SK-N-SH (cell line): ENCODE measurements around the gene QSOX2. TPM values are rescaled to one million over a fixed set of nuclear protein-coding genes. Genes with fewer than 3 reads are reported as not detected.

Experiments
- CTCF ChIA-PET: fragments of 300-600, 350-600 bp; formaldehyde crosslinking; extraction: SDS; loops from one replicate; lab custom pipeline; 2021; lab: Yijun Ruan, JAX
- POLR2A ChIA-PET: fragments of 350-600 bp; sonication (Branson Sonifier 250); formaldehyde crosslinking; extraction: SDS; loops from one replicate; lab custom pipeline; 2020; ENCODE audit warnings: antibody characterized with exemption, inconsistent platforms; lab: Yijun Ruan, JAX
- DNase-seq: peaks from one replicate; pipeline ENCODE4 v3.0.0; 2012
- H2AFZ ChIP-seq: fragments of 200-600 bp; sonication (generic); 2 replicates; pipeline ENCODE4 v1.8.1; 2016; ENCODE audit warnings: antibody characterized with exemption, mild to moderate bottlenecking, low read depth
- H3F3A ChIP-seq: fragments of 200-600 bp; sonication (generic); replicated peaks from 2 replicates; pipeline ENCODE3; 2016; ENCODE audit warnings: antibody characterized with exemption, mild to moderate bottlenecking; ENCODE audit not compliant: insufficient read depth
- H3K27ac ChIP-seq, 2 experiments: fragments of 200-500 bp in 1 of 2; fragments of 200-600 bp in 1 of 2; sonication (Bioruptor generic) in 1 of 2; sonication (generic), shearing (Covaris generic) in 1 of 2; 2 replicates each; pipeline versions ENCODE4 v1.5.1 to v1.6.1; 2014 to 2016; ENCODE audit warnings: low read depth in 2 of 2, inconsistent platforms in 1 of 2, low read length in 1 of 2, mild to moderate bottlenecking in 1 of 2, mixed read lengths in 1 of 2
- H3K27me3 ChIP-seq: fragments of 200-600 bp; sonication (generic), shearing (Covaris generic); 2 replicates; pipeline ENCODE4 v1.6.1; 2016; ENCODE audit warnings: mixed run types; ENCODE audit not compliant: insufficient read depth
- H3K36me3 ChIP-seq, 2 experiments: fragments of 200-500 bp in 1 of 2; fragments of 200-600 bp in 1 of 2; sonication (Bioruptor generic) in 1 of 2; sonication (generic) in 1 of 2; replicated peaks in 1 of 2; 2 replicates each; pipeline versions ENCODE3 to v1.5.1; 2014 to 2016; ENCODE audit warnings: low read length in 1 of 2, mild to moderate bottlenecking in 1 of 2; ENCODE audit not compliant: insufficient read depth in 2 of 2, control insufficient read depth in 1 of 2
- H3K4me1 ChIP-seq, 2 experiments: fragments of 200-500 bp in 1 of 2; fragments of 200-600 bp in 1 of 2; sonication (Bioruptor generic) in 1 of 2; sonication (generic), shearing (Covaris generic) in 1 of 2; 2 replicates each; pipeline versions ENCODE4 v1.5.1 to v1.6.1; 2014 to 2016; ENCODE audit warnings: low read depth in 1 of 2, low read length in 1 of 2, mixed run types in 1 of 2; ENCODE audit not compliant: insufficient read depth in 2 of 2, control insufficient read depth in 1 of 2
- H3K4me2 ChIP-seq: fragments of 200-600 bp; sonication (generic), shearing (Covaris generic); 2 replicates; pipeline ENCODE4 v1.6.1; 2017; ENCODE audit warnings: mixed run types
- H3K4me3 ChIP-seq, 2 experiments: fragments of 200-500 bp in 1 of 2; fragments of 200-600 bp in 1 of 2; sonication (Bioruptor generic) in 1 of 2; sonication (generic), shearing (Covaris generic) in 1 of 2; 2 replicates each; pipeline versions ENCODE4 v1.5.1 to v1.8.1; 2014 to 2016; ENCODE audit warnings: low read depth in 2 of 2, inconsistent platforms in 1 of 2, low read length in 1 of 2, mild to moderate bottlenecking in 1 of 2, mixed read lengths in 1 of 2, moderate library complexity in 1 of 2
- H3K79me2 ChIP-seq: fragments of 200-600 bp; sonication (generic); 2 replicates; pipeline ENCODE4 v1.8.1; 2017; ENCODE audit warnings: mild to moderate bottlenecking; ENCODE audit not compliant: insufficient read depth
- H3K9ac ChIP-seq: fragments of 200-600 bp; sonication (generic); 2 replicates; pipeline ENCODE4 v1.6.1; 2017; ENCODE audit warnings: mixed run types
- H3K9me2 ChIP-seq: fragments of 200-600 bp; sonication (generic); 2 replicates; pipeline ENCODE4 v1.6.1; 2017; ENCODE audit warnings: mixed run types
- H3K9me3 ChIP-seq: fragments of 200-600 bp; sonication (generic); 2 replicates; pipeline ENCODE4 v1.6.1; 2017; ENCODE audit warnings: mixed run types, mild to moderate bottlenecking, moderate library complexity
- H4K20me1 ChIP-seq: fragments of 200-600 bp; sonication (generic); 2 replicates; pipeline ENCODE4 v1.6.1; 2017; ENCODE audit warnings: mild to moderate bottlenecking, mixed run types; ENCODE audit not compliant: insufficient read depth
- CHD2 ChIP-seq: fragments of 150-350 bp; IDR thresholded peaks from 2 replicates; pipeline ENCODE4 v1.6.1; 2018; ENCODE audit warnings: low read length; ENCODE audit not compliant: partially characterized antibody
- EZH2phosphoT487 ChIP-seq: fragments of 200-600 bp; sonication (generic); IDR thresholded peaks from 2 replicates; pipeline ENCODE4 v1.6.1; 2017; ENCODE audit warnings: low read depth, mixed run types, mild to moderate bottlenecking, antibody characterized with exemption, moderate library complexity, borderline replicate concordance
- FOXM1 ChIP-seq: IDR thresholded peaks from 2 replicates; pipeline ENCODE4 v1.4.0; 2012; ENCODE audit warnings: low read depth, mild to moderate bottlenecking
- JUND ChIP-seq: IDR thresholded peaks from 2 replicates; pipeline ENCODE4 v1.4.0; 2012
- MXI1 ChIP-seq: IDR thresholded peaks from 2 replicates; pipeline ENCODE4 v1.6.1; 2012; ENCODE audit warnings: mild to moderate bottlenecking, low read depth, low read length, improper control_type of control experiment
- POLR2AphosphoS5 ChIP-seq: IDR thresholded peaks from 2 replicates; pipeline ENCODE4 v1.6.1; 2012; ENCODE audit warnings: low read depth, low read length
- RAD21 ChIP-seq: IDR thresholded peaks from 2 replicates; pipeline ENCODE4 v1.6.1; 2012; ENCODE audit warnings: mild to moderate bottlenecking, low read length
- REST ChIP-seq: IDR thresholded peaks from 2 replicates; pipeline ENCODE4 v1.6.1; 2012; ENCODE audit warnings: mild to moderate bottlenecking, low read depth, low read length, moderate library complexity
- TCF12 ChIP-seq: IDR thresholded peaks from 2 replicates; pipeline ENCODE4 v1.4.0; 2012
- USF1 ChIP-seq: IDR thresholded peaks from 2 replicates; pipeline ENCODE4 v1.4.0; 2012; ENCODE audit warnings: low read depth, borderline replicate concordance
- ZBTB33 ChIP-seq: IDR thresholded peaks from 2 replicates; pipeline ENCODE4 v1.4.0; 2012; ENCODE audit warnings: low read depth, borderline replicate concordance
- WGBS: methylation state at CpG from one replicate; pipeline ENCODE4 v1.1.6; 2017; ENCODE audit warnings: low lambda C conversion rate; 5-methylcytosine and 5-hydroxymethylcytosine counted together
- polyA plus RNA-seq, 3 experiments: library from polyadenylated mRNA; depleted of rRNA; stranded (reverse); fragments of >200 nt; gene quantifications; 2 replicates each; pipeline ENCODE4 v1.2.3, GENCODE V29; 2012
- TF ChIP-seq, protein P1 (sequence below): fragments of 150-350 bp; IDR thresholded peaks from 2 replicates; pipeline ENCODE4 v1.6.1; 2016; ENCODE audit warnings: mild to moderate bottlenecking, low read depth, low read length
- TF ChIP-seq, protein P2 (sequence below): IDR thresholded peaks from 2 replicates; pipeline ENCODE4; 2012
- TF ChIP-seq, protein P3 (sequence below): fragments of 200-600 bp; sonication (generic); IDR thresholded peaks from 2 replicates; pipeline ENCODE4 v1.6.1; 2017; ENCODE audit warnings: antibody characterized with exemption, mild to moderate bottlenecking, moderate library complexity

The QSOX2 gene
- polyA plus RNA-seq, 1 of the 3 experiments (the other 2 are of a cell fraction), result 26.6 TPM

DNA sequence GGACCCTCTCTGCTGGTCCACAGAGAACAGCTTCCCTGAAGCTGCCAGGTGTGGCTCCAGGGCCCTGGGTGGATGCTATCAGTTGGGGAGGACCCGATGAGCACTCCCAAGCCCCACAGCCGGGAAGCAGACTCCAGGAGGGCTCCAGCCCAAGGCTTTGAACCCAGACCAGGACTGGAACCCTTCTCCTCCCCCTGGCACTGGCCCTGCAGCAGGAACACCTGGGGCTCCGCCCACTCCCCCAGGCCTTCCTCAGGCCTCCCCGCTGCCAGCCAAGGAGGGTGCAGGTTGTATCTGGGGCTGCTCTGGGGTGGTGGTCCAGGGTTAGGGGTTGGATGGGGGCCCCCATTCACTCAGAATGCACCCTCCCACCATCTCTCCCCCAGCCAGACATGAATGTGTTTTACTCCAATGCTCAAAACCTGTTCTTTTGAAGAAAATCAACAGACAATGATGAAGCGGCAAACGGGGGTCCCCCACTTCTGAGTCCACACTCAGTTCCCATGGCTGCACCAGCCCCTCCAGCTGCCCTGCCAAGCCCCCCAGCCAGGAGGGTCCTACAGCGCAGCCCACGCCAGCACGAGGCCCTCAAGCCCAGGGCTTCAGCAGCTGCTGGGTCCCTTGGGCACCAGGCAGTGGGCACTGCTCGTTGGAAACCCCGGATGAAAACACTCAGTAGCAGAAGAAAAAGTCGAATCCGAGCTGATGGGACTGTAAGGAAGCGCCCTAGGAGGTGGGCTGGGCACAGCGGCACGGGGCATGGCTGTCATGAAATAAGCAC lies 35.1 kb upstream of the QSOX2 start (continued):
- TF ChIP-seq, protein P1, sequence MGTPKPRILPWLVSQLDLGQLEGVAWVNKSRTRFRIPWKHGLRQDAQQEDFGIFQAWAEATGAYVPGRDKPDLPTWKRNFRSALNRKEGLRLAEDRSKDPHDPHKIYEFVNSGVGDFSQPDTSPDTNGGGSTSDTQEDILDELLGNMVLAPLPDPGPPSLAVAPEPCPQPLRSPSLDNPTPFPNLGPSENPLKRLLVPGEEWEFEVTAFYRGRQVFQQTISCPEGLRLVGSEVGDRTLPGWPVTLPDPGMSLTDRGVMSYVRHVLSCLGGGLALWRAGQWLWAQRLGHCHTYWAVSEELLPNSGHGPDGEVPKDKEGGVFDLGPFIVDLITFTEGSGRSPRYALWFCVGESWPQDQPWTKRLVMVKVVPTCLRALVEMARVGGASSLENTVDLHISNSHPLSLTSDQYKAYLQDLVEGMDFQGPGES, result no peak
- TF ChIP-seq FOXM1 (no peak), MXI1 (no peak), POLR2AphosphoS5 (no peak)
- TF ChIP-seq, protein P2, sequence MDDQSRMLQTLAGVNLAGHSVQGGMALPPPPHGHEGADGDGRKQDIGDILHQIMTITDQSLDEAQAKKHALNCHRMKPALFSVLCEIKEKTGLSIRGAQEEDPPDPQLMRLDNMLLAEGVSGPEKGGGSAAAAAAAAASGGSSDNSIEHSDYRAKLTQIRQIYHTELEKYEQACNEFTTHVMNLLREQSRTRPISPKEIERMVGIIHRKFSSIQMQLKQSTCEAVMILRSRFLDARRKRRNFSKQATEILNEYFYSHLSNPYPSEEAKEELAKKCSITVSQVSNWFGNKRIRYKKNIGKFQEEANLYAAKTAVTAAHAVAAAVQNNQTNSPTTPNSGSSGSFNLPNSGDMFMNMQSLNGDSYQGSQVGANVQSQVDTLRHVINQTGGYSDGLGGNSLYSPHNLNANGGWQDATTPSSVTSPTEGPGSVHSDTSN, result no peak

DNA sequence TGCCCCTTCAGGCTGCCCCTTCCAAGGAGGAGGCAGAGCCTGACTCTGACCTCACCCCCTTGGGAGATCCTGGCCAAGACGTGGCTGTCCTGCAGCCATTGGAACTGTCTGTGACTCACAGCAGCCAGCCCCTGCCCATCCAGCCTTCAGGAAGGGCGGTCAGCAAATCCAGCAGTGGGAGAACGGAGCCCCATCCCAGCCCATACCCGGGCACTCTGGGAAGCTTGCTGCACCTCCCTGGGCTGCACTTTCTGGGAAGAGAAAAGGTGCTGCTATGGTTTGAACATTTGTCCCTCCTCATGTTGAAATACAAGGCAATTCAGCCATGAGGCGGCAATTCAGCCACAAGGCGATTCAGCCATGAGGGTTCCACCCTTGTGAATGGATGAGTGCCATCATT lies 33.9 kb upstream of the QSOX2 start:
- no peak overlapping the region for H2AFZ ChIP-seq
- ChIA-PET POLR2A (interaction anchor here (1.3 kb wide), 1 partner anchor 12 kb away, joined by 4 read pairs; no protein-coding TSS in a partner anchor), CTCF (interaction anchor here (0.7 to 2.3 kb wide), 4 partner anchors 9 to 109 kb away, joined by 3 to 9 read pairs (median 5); no protein-coding TSS in a partner anchor)
- no peaks in the 10 kb centered on the region for H3K9me2 ChIP-seq
- H3K27me3 ChIP-seq, result peaks cover 33% of the 10 kb centered on the region; the same call in 1 of the 2 replicates
- H4K20me1 ChIP-seq, result no peaks in the 10 kb centered on the region
- no peaks in the 10 kb centered on the region for H3F3A ChIP-seq
- no peak overlapping the region for H3K4me2 ChIP-seq
- TF ChIP-seq, protein P1, result no peak
- TF ChIP-seq REST (no peak), EZH2phosphoT487 (no peak), FOXM1 (no peak), USF1 (no peak), TCF12 (no peak), CHD2 (no peak), ZBTB33 (no peak), POLR2AphosphoS5 (no peak), MXI1 (no peak), JUND (no peak), RAD21 (no peak)
- TF ChIP-seq, protein P3, sequence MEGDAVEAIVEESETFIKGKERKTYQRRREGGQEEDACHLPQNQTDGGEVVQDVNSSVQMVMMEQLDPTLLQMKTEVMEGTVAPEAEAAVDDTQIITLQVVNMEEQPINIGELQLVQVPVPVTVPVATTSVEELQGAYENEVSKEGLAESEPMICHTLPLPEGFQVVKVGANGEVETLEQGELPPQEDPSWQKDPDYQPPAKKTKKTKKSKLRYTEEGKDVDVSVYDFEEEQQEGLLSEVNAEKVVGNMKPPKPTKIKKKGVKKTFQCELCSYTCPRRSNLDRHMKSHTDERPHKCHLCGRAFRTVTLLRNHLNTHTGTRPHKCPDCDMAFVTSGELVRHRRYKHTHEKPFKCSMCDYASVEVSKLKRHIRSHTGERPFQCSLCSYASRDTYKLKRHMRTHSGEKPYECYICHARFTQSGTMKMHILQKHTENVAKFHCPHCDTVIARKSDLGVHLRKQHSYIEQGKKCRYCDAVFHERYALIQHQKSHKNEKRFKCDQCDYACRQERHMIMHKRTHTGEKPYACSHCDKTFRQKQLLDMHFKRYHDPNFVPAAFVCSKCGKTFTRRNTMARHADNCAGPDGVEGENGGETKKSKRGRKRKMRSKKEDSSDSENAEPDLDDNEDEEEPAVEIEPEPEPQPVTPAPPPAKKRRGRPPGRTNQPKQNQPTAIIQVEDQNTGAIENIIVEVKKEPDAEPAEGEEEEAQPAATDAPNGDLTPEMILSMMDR, result no peak
- no peaks in the 10 kb centered on the region for H3K36me3 ChIP-seq
- no peak overlapping the region for H3K9ac ChIP-seq
- WGBS, result 80% methylated on average over 3 of the region's 6 CpGs
- H3K9me3 ChIP-seq, result no peaks in the 10 kb centered on the region
- DNase-seq, result no peak
- H3K4me3 ChIP-seq, result no peak overlapping the region
- H3K27ac ChIP-seq, result no peak overlapping the region
- no peaks in the 10 kb centered on the region for H3K79me2 ChIP-seq
- H3K4me1 ChIP-seq, result peaks cover 0 to 4% of the 10 kb centered on the region in 2 experiments; a peak in 1 of 4 replicates
